Activated T-cell treated with anti-CD3 and anti-CD28 coated beads, Interleukin-2, amount 50 U/mL, for 72 hours (primary cell): Measurements from ENCODE around the gene MAST2. TPM values are rescaled to one million over a fixed set of nuclear protein-coding genes. Genes with fewer than 3 reads are reported as not detected.

Experiments
- ATAC-seq, 2 donors: fragments of 150-1000 bp; cut with Tn5 transposase; replicated peaks in 1 of 2; 2 replicates each; pipeline ENCODE4 v1.10.0; 2021; ENCODE audit warnings: moderate library complexity in 2 of 2, mild to moderate bottlenecking in 1 of 2
- DNase-seq, 2 donors: peaks; one replicate each; pipeline ENCODE4 v3.0.0; 2021 to 2022; ENCODE audit warnings: mixed read lengths in 1 of 2
- H3K27ac Mint-ChIP-seq: one replicate; pipeline ENCODE4 v1.8.0; 2022; ENCODE audit warnings: mild to moderate bottlenecking, moderate library complexity, mixed read lengths
- H3K27me3 Mint-ChIP-seq: one replicate; pipeline ENCODE4 v1.8.0; 2022; ENCODE audit warnings: low read depth, mixed read lengths
- H3K36me3 Mint-ChIP-seq, 2 donors: one replicate each; pipeline ENCODE4 v1.8.0; 2022; ENCODE audit warnings: mixed read lengths in 2 of 2, mild to moderate bottlenecking in 1 of 2; ENCODE audit not compliant: insufficient read depth in 2 of 2
- H3K4me1 Mint-ChIP-seq: one replicate; pipeline ENCODE4 v1.8.0; 2022; ENCODE audit warnings: low read depth, mixed read lengths
- H3K4me3 Mint-ChIP-seq, 2 donors: one replicate each; pipeline ENCODE4 v1.8.0; 2022; ENCODE audit warnings: mild to moderate bottlenecking in 2 of 2, mixed read lengths in 2 of 2, moderate library complexity in 2 of 2
- H3K9me3 Mint-ChIP-seq, 2 donors: one replicate each; pipeline ENCODE4 v1.8.0; 2022; ENCODE audit warnings: mixed read lengths in 2 of 2
- total RNA-seq, 2 donors: library from RNA; stranded (reverse); gene quantifications; one replicate each; pipeline ENCODE4 v1.2.3, GENCODE V29; 2022

The MAST2 gene
- total RNA-seq, 2 donors from 2014 or later = 20.7 to 21.0 TPM

DNA sequence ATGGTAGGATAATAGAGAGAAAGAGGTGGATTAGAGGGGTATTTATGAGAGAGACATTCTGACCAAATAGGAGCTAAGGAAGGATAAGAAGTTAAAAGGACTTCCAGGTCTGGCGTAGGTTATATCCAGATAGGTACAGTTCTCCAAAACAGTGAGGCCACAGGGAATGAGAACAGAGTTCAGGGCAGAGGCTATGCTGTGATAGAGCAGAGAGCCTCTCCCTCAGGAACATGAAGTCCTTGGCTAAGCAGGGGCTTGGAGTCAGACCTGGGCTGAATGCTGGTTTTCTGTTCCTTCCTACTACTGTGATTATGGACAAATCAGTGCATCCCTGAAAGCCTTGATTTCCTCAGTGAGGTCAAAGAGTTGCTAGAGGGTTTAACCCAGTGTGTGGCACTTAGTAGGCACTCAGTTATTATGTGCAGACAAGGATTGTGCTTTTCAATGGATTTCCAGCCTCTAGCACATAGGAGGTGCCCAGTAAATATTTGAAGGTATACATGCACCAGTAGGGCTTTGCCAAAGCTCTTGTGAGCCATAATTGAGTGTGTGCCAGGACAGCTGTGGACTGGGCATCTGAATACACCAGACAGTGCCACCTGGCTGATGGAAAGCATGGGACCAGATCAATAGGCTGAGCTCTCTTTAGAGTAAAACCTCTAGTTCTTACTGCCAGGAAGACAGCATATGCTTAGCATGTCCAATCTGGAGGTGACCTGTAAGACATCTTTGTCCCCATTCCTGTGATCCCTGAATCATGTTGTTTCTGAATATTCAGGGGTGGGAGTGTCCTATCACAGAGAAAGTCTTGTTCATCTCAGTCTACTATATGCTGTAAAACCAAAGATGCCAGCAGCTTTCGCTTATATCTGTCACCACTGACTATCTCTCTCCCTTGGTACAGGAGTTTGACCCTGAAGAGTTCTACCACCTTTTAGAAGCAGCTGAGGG is 217.9 kb downstream of the MAST2 start:
- no peaks in the 10 kb centered on the region for H3K36me3 Mint-ChIP-seq
- no peak overlapping the region for H3K4me3 Mint-ChIP-seq
- H3K9me3 Mint-ChIP-seq = no peaks in the 10 kb centered on the region
- no peaks in the 10 kb centered on the region for H3K4me1 Mint-ChIP-seq
- ATAC-seq (no peak), DNase-seq (no peak)
- H3K27ac Mint-ChIP-seq = no peak overlapping the region
- no peaks in the 10 kb centered on the region for H3K27me3 Mint-ChIP-seq

DNA sequence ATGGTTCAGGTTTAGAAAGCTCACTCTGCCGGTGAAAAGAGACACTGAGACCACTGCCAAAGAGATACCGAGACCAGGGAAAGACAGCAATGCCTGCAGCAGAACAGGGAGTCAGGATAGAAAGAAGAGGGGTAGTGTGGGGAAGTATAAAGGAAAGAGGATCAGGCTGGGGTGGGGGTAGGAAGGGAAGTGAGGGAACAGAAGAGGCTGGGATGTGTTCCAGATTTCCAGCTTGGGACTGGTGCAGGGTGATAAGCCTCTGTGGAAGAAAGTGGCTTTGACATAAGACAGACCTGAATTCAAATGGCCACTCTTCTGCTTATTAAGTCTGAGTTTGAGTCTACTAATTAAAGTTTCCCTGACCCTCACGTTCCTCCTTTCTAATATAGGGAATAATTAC is 223.1 kb downstream of the MAST2 start:
- no peaks in the 10 kb centered on the region for H3K9me3 Mint-ChIP-seq
- H3K4me1 Mint-ChIP-seq = no peaks in the 10 kb centered on the region
- no peak for ATAC-seq
- no peaks in the 10 kb centered on the region for H3K27me3 Mint-ChIP-seq
- H3K36me3 Mint-ChIP-seq = no peaks in the 10 kb centered on the region
- no peak overlapping the region for H3K4me3 Mint-ChIP-seq
- no peak for DNase-seq
- no peak overlapping the region for H3K27ac Mint-ChIP-seq

DNA sequence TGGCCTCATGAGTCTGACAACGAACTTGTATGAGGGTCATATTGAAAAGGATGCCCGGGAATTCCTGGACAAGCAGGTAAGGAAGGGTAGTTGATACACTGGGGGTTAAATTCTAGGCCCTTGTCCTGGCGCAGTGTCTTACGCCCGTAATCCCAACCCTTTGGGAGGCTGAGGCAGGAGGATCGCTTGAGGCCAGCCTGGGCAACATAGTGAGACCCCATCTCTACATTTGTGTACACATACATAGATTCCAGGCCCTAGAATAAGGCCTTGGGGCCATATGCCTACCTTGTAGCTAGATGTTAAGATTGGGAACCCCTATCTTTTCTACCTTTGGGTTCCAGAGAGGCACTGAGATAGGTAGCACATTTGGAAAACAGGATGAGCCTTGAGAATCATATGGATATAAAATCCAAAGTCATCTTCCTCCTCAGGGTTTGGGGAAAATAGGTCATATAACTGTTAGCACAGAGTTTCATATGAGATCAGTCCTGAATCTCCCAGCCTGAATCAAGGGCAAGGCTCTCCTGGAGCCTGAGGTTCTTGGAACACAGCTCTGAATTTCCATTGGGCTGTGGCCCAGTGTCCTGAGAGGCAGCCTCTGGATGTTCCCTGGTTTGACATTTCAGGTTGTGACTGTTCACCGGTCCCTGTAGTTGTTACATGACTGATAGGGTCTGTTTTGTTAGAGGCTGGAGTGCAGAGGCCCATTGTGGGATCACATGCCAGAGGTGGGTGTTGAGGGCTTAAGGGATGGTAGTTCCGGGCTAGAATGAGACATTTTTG is 224.6 kb downstream of the MAST2 start:
- H3K36me3 Mint-ChIP-seq = no peaks in the 10 kb centered on the region
- no peaks in the 10 kb centered on the region for H3K4me1 Mint-ChIP-seq
- ATAC-seq = no peak
- H3K27me3 Mint-ChIP-seq = no peaks in the 10 kb centered on the region
- no peak for DNase-seq
- H3K9me3 Mint-ChIP-seq = no peaks in the 10 kb centered on the region
- no peak overlapping the region for H3K27ac Mint-ChIP-seq
- no peak overlapping the region for H3K4me3 Mint-ChIP-seq

DNA sequence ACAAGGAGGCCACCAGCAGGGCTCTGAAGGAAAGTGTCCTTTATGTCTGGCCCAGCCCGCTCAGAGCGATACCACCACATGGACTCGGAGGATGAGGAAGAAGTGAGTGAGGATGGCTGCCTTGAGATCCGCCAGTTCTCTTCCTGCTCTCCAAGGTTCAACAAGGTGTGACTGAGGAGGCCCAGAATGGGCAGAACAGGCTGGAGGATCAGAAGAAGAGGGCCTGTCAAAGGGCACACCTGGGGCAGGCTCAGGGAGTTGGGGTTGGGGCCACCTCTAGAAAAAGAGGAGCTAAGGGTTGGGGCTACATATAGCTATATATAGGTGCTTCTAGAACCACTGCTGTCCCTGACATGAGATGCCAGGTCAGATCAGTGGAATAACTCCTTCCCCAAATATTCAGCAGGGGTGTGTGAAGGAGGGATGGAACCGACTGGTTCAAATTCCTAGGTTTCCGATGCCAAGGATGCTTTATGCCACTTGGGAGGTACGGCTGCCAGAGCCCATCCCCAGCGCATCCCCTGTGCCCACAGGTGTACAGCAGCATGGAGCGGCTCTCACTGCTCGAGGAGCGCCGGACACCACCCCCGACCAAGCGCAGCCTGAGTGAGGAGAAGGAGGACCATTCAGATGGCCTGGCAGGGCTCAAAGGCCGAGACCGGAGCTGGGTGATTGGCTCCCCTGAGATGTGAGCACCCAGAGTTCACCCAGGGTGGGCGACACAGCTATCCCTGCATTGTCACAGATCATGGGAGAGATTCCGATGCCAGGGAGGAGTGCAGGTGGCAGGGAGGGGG is 226.9 kb downstream of the MAST2 start:
- Mint-ChIP-seq H3K27ac (no peak overlapping the region), H3K27me3 (no peaks in the 10 kb centered on the region), H3K36me3 (no peaks in the 10 kb centered on the region), H3K4me1 (no peaks in the 10 kb centered on the region), H3K4me3 (no peak overlapping the region), H3K9me3 (no peaks in the 10 kb centered on the region)
- DNase-seq (no peak), ATAC-seq (no peak)

DNA sequence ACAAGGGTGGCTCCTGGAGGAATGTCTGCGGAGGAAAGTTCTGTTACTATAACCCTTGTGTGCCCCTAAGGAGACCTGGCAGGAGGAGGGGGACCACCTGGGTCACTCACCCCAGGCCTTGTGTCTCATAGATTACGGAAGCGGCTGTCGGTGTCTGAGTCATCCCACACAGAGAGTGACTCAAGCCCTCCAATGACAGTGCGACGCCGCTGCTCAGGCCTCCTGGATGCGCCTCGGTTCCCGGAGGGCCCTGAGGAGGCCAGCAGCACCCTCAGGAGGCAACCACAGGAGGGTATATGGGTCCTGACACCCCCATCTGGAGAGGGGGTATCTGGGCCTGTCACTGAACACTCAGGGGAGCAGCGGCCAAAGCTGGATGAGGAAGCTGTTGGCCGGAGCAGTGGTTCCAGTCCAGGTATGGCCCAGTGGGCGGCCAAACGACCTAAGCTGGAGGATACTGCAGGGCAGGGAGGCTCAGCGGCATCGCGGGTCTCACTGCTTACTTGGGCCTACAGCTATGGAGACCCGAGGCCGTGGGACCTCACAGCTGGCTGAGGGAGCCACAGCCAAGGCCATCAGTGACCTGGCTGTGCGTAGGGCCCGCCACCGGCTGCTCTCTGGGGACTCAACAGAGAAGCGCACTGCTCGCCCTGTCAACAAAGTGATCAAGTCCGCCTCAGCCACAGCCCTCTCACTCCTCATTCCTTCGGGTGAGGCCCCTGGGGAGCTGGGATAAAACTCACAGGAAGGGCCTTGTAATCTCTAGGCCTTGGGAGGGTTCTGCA is 227.7 kb downstream of the MAST2 start:
- H3K9me3 Mint-ChIP-seq = no peaks in the 10 kb centered on the region
- no peak overlapping the region for H3K4me3 Mint-ChIP-seq
- no peak for DNase-seq
- no peaks in the 10 kb centered on the region for H3K36me3 Mint-ChIP-seq
- H3K27ac Mint-ChIP-seq = no peak overlapping the region
- H3K4me1 Mint-ChIP-seq = no peaks in the 10 kb centered on the region
- no peak for ATAC-seq
- H3K27me3 Mint-ChIP-seq = no peaks in the 10 kb centered on the region

DNA sequence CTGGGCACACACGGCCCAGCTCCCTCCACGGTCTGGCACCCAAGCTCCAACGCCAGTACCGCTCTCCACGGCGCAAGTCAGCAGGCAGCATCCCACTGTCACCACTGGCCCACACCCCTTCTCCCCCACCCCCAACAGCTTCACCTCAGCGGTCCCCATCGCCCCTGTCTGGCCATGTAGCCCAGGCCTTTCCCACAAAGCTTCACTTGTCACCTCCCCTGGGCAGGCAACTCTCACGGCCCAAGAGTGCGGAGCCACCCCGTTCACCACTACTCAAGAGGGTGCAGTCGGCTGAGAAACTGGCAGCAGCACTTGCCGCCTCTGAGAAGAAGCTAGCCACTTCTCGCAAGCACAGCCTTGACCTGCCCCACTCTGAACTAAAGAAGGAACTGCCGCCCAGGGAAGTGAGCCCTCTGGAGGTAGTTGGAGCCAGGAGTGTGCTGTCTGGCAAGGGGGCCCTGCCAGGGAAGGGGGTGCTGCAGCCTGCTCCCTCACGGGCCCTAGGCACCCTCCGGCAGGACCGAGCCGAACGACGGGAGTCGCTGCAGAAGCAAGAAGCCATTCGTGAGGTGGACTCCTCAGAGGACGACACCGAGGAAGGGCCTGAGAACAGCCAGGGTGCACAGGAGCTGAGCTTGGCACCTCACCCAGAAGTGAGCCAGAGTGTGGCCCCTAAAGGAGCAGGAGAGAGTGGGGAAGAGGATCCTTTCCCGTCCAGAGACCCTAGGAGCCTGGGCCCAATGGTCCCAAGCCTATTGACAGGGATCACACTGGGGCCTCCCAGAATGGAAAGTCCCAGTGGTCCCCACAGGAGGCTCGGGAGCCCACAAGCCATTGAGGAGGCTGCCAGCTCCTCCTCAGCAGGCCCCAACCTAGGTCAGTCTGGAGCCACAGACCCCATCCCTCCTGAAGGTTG is 231.4 kb downstream of the MAST2 start:
- DNase-seq = no peak
- H3K27me3 Mint-ChIP-seq = no peaks in the 10 kb centered on the region
- H3K36me3 Mint-ChIP-seq = no peaks in the 10 kb centered on the region
- H3K9me3 Mint-ChIP-seq = no peaks in the 10 kb centered on the region
- H3K4me1 Mint-ChIP-seq = no peaks in the 10 kb centered on the region
- no peak overlapping the region for H3K27ac Mint-ChIP-seq
- no peak for ATAC-seq
- no peak overlapping the region for H3K4me3 Mint-ChIP-seq

DNA sequence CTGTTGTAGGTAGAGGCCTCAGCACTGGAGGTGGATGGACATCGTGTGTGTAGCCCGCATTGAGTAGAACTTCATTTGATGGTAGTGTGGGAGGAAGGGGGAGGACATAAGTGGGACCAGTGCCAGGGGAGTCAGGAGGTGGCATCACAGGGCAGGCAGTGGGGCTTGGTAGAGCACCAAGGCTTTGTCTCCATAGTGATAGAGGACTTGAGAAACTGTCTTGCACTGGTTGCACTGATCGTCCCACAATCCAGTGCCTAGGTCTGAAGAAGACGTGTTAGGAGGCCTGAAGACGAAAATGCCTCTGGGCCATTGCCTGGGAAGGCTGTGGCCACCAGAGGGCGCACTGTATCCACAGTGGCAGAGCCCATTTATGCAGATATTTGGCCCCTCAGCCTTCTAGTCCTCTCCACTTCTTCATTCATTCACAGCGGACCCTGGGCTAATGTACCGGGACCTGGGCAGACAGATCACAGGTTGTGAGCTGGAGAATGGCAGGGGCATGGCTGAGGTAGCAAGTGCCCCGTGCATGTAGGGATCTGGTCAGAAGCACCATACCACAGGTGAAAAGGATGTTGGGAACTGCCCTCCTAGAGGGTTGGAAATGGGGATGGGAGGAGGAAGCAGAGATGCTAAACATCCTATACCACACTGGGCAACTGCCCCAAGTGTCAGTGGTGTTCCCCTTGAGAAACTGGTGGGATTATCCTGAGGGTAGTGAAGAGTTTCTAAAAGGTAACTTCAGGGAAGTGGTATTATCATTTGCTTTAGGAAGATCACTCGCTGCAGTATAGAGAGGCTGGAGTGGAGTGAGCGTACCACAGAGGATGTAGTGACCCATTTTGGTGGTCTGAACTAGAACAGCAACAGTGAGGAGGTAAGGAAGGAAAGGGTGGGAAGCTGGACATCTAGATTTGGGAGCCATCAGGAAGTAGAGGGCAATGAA is 233.8 kb downstream of the MAST2 start:
- H3K4me1 Mint-ChIP-seq = no peaks in the 10 kb centered on the region
- H3K36me3 Mint-ChIP-seq = no peaks in the 10 kb centered on the region
- peak; percentile 83 to 88 for DNase-seq
- peak; percentile 76 to 84 for ATAC-seq
- H3K9me3 Mint-ChIP-seq = no peaks in the 10 kb centered on the region
- H3K27ac Mint-ChIP-seq = no peak overlapping the region
- H3K4me3 Mint-ChIP-seq = no peak overlapping the region
- H3K27me3 Mint-ChIP-seq = no peaks in the 10 kb centered on the region

DNA sequence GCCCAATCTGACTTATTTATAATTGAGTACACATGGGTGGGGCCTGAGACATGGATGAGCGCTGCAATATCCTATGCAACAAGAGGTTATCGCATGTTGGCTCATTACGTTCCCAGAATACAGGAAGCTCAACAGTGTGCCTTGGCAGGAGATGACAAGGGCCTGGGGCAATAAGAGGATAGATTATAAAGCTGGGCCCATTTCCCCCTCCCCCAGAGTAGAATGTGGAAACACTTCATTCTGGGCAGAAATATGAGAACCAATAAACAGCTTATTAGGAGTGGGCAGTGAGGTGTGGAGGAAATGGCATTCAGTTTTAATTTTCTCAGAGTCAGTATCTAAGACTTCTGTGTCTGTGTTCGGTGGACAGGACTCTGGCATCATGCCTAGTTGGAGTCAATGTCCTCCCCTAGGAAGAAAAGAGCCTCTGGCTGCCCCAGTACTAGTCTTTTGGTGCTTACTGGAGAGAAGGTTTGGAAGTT is 236.2 kb downstream of the MAST2 start:
- DNase-seq (no peak), ATAC-seq (no peak)
- Mint-ChIP-seq H3K9me3 (no peaks in the 10 kb centered on the region), H3K27me3 (peaks cover 6% of the 10 kb centered on the region), H3K4me1 (peaks cover 6% of the 10 kb centered on the region), H3K36me3 (no peaks in the 10 kb centered on the region), H3K4me3 (no peak overlapping the region), H3K27ac (no peak overlapping the region)

DNA sequence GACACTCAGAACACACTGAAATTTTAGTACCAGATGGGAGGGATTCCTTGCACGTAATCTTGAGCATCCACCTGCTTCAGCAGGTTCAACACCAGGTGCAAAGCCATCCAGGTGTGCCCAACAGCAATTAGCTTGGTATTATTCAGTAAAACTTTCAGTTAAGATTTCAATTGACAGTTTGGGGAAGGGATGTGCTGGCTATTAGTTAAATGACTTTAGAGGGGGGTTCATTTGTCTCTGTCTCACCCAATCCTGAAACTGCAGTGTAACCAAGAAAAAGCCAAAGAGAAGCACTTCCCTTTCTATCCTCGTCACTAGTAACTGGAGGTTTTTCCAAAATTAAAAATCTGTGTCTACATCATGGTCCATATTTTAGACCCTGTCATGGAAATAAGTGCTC is 238.1 kb downstream of the MAST2 start:
- Mint-ChIP-seq H3K9me3 (no peaks in the 10 kb centered on the region), H3K4me1 (peaks cover 6% of the 10 kb centered on the region), H3K4me3 (no peak overlapping the region), H3K27me3 (peaks cover 6% of the 10 kb centered on the region), H3K27ac (no peak overlapping the region), H3K36me3 (no peaks in the 10 kb centered on the region)
- DNase-seq = no peak
- ATAC-seq = no peak

DNA sequence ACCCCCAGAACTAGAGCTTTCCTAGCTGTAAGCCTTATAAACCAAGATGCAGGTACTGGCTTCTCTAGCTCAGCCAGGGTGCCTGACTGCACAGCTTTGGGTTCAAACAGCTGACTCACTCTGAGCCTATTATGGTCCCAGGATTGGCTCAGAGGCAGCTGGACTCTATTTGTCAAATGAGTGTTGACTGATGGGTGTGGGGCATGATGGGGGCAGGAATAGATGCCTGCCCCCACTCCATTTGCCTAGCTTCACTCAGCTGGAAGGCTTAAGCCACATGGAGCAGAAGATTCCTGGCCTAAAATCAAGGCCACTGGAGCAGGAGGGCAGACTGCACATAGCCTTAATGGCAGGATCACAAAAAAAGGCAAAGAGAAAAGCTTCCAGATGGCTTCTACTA is 238.6 kb downstream of the MAST2 start:
- H3K27ac Mint-ChIP-seq = no peak overlapping the region
- H3K4me1 Mint-ChIP-seq = peaks cover 6% of the 10 kb centered on the region
- no peak for DNase-seq
- H3K4me3 Mint-ChIP-seq = no peak overlapping the region
- H3K9me3 Mint-ChIP-seq = no peaks in the 10 kb centered on the region
- ATAC-seq = no peak
- H3K27me3 Mint-ChIP-seq = peaks cover 6% of the 10 kb centered on the region
- no peaks in the 10 kb centered on the region for H3K36me3 Mint-ChIP-seq
